ENCODE measurements around the gene MSL3B.

MSL3B gene

DNA sequence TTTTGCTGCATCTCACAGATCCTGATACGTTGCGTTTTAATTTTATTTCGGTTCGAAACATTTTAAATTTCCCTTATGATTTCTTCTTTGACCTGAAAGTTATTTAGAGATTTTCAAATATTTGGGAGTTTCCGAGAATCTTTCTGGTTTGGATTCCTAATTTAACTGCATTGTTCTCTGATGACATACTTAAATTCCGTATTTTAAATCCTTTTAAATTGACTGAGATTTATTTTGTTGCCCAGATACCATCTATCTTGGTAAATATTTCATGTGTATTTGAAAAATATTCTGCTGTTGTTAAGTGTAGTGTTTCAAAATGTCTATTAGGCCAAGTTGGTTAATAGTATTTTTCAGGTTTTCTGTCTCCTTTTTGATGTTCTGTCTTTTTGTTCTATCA is 52.3 kb downstream of the MSL3B start:
- FAIRE-seq, result no peak

Data from TTC549 (cell line).